ES-I3 (cell line): ENCODE measurements around the gene MAPK7.
"Not testable (repeated sequence)": the region's sequence is repeated elsewhere in the genome, so short reads cannot be mapped to it uniquely, and the experiment has no call there.

Experiments used
- H3K36me3 ChIP-seq: 2 replicates; pipeline ENCODE4 v1.6.1; 2013; ENCODE audit warnings: mild to moderate bottlenecking, low read length, control low read depth, moderate library complexity; ENCODE audit not compliant: insufficient read depth
- H3K4me1 ChIP-seq: 2 replicates; pipeline ENCODE4 v1.6.1; 2013; ENCODE audit warnings: mild to moderate bottlenecking, control low read depth, low read length; ENCODE audit not compliant: insufficient read depth
- H3K9ac ChIP-seq: 2 replicates; pipeline ENCODE4 v1.6.1; 2013; ENCODE audit warnings: low read depth, mild to moderate bottlenecking, low read length, moderate library complexity
- H3K9me3 ChIP-seq: 2 replicates; pipeline ENCODE4 v1.6.1; 2013; ENCODE audit warnings: mild to moderate bottlenecking, low read length, moderate library complexity; ENCODE audit not compliant: control insufficient read depth, insufficient read depth

The MAPK7 gene

DNA sequence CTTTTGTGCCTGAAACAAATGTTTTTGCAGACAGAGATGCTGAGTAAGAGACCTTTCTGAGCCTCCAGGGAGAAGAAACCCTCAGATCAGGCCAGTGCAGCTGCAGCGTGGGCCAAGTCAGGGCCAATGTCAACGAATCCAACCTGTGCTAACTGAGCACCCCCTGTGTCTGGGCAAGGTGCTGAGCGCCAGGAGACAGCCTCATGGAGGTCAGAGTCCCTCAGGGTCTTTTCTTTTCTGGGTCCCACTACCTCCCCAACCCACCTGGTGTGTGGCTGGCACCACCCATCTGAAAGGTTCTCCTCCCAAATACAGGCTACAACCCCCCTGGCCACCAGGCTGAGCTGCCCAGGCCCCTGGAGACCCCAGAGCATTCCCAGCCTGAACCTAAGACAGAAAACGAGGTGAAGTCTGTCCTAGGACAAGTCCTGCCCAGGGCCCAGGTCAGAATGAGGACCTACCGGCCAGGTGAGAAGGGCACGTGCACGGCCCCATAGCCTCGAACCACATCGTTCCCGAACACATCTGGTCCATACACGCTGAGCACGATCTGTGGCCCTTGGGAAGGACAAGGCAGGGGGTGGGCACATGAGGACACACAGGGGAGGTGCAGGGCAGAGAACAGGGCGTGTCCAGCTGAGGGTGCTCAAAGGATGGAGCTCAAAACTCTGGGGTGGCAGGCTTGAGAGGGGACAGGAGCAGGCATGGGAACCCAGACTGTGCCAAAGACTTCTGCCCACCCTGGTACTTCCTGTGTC lies 30.8 kb upstream of the MAPK7 start:
- H3K36me3 ChIP-seq = no peaks in the 10 kb centered on the region; the same call in 1 of the 2 replicates
- no peaks in the 10 kb centered on the region for H3K9me3 ChIP-seq
- H3K9ac ChIP-seq = no peak overlapping the region
- H3K4me1 ChIP-seq = peaks cover 9% of the 10 kb centered on the region; the same call in 1 of the 2 replicates

DNA sequence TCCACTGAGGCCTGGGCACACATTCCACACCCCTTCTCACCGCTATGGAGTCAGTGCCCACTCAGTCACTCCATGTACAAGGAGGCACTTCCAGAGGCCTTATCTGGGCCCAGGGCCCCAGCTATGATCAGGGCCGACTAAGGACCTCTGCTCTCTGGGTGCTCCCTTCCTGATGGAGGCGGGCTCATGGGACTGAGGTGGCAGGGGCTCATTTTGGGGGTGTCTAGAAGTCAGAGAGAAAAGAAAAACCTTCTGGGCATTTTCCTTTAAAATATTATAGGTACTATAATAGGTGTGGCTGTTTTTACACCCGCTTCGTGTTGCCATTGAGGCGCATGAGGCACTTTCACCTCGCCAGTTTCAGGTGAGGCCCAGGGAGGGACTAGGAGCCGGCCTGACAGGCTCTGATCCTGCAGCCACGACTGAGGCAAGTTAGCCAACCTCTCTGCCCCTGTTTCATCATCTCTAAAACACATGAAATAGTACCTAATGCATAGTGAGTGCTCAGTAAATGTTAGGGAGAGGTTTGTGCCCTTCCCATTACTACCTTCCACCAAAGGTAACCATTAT lies 30.1 kb upstream of the MAPK7 start:
- H3K4me1 ChIP-seq = peaks cover 4% of the 10 kb centered on the region; the same call in 1 of the 2 replicates

GRCh38 chr17:19348806-19349205 lies 29.5 kb upstream of the MAPK7 start:
- H3K9me3 ChIP-seq = no peaks in the 10 kb centered on the region
- peaks cover 3% of the 10 kb centered on the region; the same call in 1 of the 2 replicates for H3K4me1 ChIP-seq
- no peak overlapping the region for H3K9ac ChIP-seq
- H3K36me3 ChIP-seq = no peaks in the 10 kb centered on the region; the same call in 1 of the 2 replicates

More for the DNA sequence above, 30.1 kb upstream of the MAPK7 start:
- no peaks in the 10 kb centered on the region for H3K9me3 ChIP-seq
- no peaks in the 10 kb centered on the region; the same call in 1 of the 2 replicates for H3K36me3 ChIP-seq
- no peak overlapping the region for H3K9ac ChIP-seq

DNA sequence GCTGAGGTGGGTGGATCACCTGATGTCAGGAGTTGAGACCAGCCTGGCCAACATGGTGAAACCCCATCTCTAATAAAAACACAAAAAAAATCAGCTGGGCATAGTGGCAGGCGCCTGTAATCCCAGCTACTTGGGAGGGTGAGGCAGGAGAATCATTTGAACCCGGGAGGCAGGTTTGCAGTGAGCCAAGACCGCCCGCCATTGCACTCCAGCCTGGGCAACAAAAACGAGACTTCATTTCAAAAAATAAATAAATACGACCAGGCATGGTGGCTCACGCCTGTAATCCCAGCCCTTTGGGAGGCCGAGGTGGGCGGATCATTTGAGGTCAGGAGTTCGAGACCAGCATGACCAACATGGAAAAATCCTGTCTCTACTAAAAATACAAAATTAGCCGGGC lies 24.9 kb upstream of the MAPK7 start:
- not testable (repeated sequence) for H3K9me3 ChIP-seq, H3K4me1 ChIP-seq

DNA sequence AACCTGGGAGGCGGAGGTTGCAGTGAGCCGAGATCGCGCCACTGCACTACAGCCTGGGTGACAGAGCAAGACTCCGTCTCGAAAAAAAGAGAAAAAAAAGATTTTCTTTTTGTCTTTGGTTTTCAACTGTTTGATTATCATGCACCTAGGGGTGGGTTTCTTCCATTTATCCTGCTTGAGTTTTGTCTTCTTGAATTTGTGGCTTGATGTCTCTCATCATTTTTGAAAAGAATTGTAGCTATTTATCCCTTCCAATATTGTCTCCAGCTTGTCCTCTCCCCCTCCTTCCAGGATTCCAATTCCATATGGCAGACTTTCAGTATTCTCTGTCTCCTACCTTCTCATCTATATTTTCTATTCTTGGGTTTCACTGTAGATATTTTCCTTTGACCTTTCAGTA lies 23.6 kb upstream of the MAPK7 start:
- H3K9ac ChIP-seq = no peak overlapping the region
- no peaks in the 10 kb centered on the region; the same call in 1 of the 2 replicates for H3K4me1 ChIP-seq
- H3K36me3 ChIP-seq = no peaks in the 10 kb centered on the region
- H3K9me3 ChIP-seq = no peaks in the 10 kb centered on the region

More for the DNA sequence above, 24.9 kb upstream of the MAPK7 start:
- H3K36me3 ChIP-seq, H3K9ac ChIP-seq: not testable (repeated sequence)

- Histone ChIP-seq H3K4me1 (no peaks in the 10 kb centered on the region; the same call in 1 of the 2 replicates), H3K9me3 (no peaks in the 10 kb centered on the region), H3K9ac (no peak overlapping the region)
Observed at GRCh38 chr17:19357351-19357750, 20.9 kb upstream of the MAPK7 start.

DNA sequence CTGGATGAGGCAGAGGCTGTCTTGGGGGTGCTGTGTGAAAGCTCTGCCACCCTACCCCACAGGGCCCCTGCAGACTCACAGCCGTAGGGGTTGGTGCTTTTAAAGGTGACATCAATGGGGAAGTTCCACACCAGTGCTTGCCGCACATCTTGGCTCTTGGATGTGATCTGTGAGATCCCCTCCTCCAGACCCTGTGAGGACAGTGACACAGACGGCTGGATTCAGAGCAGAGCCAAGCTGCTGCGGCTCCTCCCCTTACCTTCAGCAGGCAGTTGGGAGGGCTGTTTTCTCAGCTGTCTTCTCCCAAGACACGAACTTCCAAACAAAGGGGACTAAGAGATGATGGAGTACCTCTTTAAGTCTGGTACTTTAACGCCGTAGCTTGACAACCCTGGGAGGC lies 20.5 kb upstream of the MAPK7 start:
- H3K9me3 ChIP-seq = no peaks in the 10 kb centered on the region
- no peaks in the 10 kb centered on the region; the same call in 1 of the 2 replicates for H3K4me1 ChIP-seq
- no peak overlapping the region for H3K9ac ChIP-seq
- H3K36me3 ChIP-seq = no peaks in the 10 kb centered on the region

More at GRCh38 chr17:19357351-19357750, 20.9 kb upstream of the MAPK7 start:
- no peaks in the 10 kb centered on the region for H3K36me3 ChIP-seq

GRCh38 chr17:19359151-19359550 lies 19.1 kb upstream of the MAPK7 start:
- Histone ChIP-seq H3K4me1 (peaks cover 5% of the 10 kb centered on the region; the same call in 1 of the 2 replicates), H3K9ac (no peak overlapping the region), H3K9me3 (no peaks in the 10 kb centered on the region), H3K36me3 (no peaks in the 10 kb centered on the region)

GRCh38 chr17:19359856-19360255 lies 18.4 kb upstream of the MAPK7 start:
- Histone ChIP-seq H3K4me1 (peaks cover 5% of the 10 kb centered on the region; the same call in 1 of the 2 replicates), H3K9ac (no peak overlapping the region), H3K36me3 (no peaks in the 10 kb centered on the region), H3K9me3 (no peaks in the 10 kb centered on the region)

DNA sequence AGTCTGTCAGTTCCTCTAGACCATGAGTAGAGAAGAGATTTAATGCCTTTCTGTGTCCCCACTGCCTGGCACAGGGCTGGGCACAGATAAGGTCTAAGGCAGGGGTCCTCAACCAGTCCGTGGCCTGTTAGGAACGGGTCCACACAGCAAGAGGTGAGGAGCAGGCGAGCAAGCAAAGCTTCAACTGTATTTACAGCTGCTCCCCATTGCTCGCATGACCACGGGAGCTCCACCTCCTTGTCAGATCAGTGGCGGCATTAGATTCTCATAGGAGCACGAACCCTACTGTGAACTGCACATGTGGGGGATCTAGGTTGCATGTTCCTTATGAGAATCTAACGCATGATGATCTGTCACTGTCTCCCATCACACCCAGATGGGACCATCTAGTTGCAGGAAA lies 17.5 kb upstream of the MAPK7 start:
- H3K9ac ChIP-seq = no peak overlapping the region
- H3K4me1 ChIP-seq = peaks cover 5% of the 10 kb centered on the region; the same call in 1 of the 2 replicates
- no peaks in the 10 kb centered on the region for H3K9me3 ChIP-seq
- no peaks in the 10 kb centered on the region for H3K36me3 ChIP-seq

GRCh38 chr17:19361326-19361725 lies 17.0 kb upstream of the MAPK7 start:
- peaks cover 5% of the 10 kb centered on the region; the same call in 1 of the 2 replicates for H3K4me1 ChIP-seq
- no peaks in the 10 kb centered on the region for H3K36me3 ChIP-seq
- no peaks in the 10 kb centered on the region for H3K9me3 ChIP-seq
- H3K9ac ChIP-seq = no peak overlapping the region; the same call in 1 of the 2 replicates

DNA sequence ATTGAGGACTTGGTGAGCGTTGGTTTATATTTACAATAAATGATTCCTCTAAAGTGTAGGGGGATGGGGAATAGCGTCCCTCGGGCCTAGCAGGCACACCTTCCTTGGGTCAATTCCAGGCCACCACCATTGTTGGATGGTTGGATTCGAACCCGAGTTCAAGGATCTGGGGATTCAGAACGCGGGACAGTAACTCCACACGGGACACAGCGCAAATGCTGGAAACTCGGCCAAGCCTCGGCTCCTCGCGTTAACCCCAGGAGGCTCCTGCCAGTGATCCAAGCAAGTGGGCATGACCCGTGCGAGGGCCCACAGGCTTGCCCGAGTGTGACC lies 16.4 kb upstream of the MAPK7 start:
- H3K9ac ChIP-seq = peak overlapping the region; percentile 80; the same call in 1 of the 2 replicates
- H3K36me3 ChIP-seq = no peaks in the 10 kb centered on the region
- peaks cover 5% of the 10 kb centered on the region; the same call in 1 of the 2 replicates for H3K4me1 ChIP-seq
- no peaks in the 10 kb centered on the region for H3K9me3 ChIP-seq

GRCh38 chr17:19362277-19363113 lies 15.8 kb upstream of the MAPK7 start, which contains the start of gene B9D1:
B9D1 (minus strand) TSS chr17:19362723; CDS start chr17:19362569, 154 bp downstream.
- no peaks in the 10 kb centered on the region for H3K36me3 ChIP-seq
- peaks cover 5% of the 10 kb centered on the region; the same call in 1 of the 2 replicates for H3K4me1 ChIP-seq
- H3K9me3 ChIP-seq = no peaks in the 10 kb centered on the region
- peak within 1 kb of the TSS; percentile 80 for H3K9ac ChIP-seq

DNA sequence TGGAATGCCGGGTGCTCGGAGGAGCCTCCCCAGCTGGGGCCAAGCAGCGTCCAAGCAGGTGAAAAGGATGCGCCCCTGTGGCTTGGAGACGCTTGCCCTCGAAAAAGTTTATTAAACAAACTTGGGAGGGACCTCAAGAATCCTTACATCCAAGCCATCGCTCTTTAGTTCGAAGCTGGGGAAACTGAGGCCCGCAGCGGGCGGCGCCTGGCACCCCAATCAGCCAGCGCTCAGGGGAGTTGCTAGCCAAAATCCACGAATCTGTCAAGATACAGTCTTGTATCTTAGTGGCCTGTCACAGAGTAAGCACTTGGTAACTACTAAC lies 15.2 kb upstream of the MAPK7 start:
- peaks cover 5% of the 10 kb centered on the region; the same call in 1 of the 2 replicates for H3K4me1 ChIP-seq
- H3K9me3 ChIP-seq = no peaks in the 10 kb centered on the region
- H3K36me3 ChIP-seq = no peaks in the 10 kb centered on the region
- peak overlapping the region; percentile 80; the same call in 1 of the 2 replicates for H3K9ac ChIP-seq
